NCI-H510A (cell line): Measurements from ENCODE around the gene EEFSEC.

Experiments
- DNase-seq: peaks from one replicate; lab custom pipeline; 2025; lab: John Stamatoyannopoulos, UW

The EEFSEC gene

DNA sequence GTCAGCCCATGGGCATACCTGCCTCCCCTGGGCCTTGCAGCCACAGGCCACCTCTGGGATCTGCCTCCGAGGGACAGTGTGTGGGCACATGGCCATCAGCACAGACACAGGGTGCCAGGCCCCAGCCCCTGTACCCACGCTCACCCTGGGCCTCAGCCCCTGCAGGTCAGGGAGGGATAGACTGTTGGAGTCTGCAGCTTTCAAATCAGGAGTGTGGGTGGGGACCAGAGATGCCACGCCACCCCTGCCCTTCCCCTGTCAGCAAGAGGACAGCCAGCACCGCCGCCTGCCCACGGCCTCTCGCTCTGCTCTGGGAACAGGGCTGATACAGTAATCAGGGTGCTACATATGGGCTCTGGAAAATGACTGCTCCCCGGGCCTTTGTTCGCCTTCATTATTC is 240.8 kb downstream of the EEFSEC start:
- no peak for DNase-seq

- no peak for DNase-seq
Measured at GRCh38 chr3:128395046-128395445, 241.8 kb downstream of the EEFSEC start.

- DNase-seq = no peak
Measured at GRCh38 chr3:128395500-128396162, 242.3 kb downstream of the EEFSEC start.

DNA sequence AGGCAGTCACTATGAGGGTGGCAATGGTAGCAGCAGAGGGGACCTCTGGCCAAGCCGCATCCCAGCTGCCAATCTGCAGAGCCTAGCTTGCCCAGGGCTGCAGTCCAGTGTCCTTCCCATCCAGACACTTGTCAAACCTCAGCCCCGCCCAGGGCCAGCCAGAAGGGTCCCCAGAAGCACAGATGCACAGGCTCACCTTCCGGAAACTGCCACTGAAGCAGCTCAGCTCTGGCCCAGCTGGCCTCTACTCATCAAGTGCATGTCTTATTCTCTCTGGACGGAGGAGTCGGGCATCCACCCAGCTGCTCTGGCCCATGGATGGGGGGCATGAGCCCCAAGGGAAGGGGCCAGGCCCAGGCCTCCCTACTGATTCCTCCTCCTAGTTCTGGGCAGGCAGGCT is 244.2 kb downstream of the EEFSEC start:
- no peak for DNase-seq

GRCh38 chr3:128398586-128398985 is 245.3 kb downstream of the EEFSEC start:
- no peak for DNase-seq

DNA sequence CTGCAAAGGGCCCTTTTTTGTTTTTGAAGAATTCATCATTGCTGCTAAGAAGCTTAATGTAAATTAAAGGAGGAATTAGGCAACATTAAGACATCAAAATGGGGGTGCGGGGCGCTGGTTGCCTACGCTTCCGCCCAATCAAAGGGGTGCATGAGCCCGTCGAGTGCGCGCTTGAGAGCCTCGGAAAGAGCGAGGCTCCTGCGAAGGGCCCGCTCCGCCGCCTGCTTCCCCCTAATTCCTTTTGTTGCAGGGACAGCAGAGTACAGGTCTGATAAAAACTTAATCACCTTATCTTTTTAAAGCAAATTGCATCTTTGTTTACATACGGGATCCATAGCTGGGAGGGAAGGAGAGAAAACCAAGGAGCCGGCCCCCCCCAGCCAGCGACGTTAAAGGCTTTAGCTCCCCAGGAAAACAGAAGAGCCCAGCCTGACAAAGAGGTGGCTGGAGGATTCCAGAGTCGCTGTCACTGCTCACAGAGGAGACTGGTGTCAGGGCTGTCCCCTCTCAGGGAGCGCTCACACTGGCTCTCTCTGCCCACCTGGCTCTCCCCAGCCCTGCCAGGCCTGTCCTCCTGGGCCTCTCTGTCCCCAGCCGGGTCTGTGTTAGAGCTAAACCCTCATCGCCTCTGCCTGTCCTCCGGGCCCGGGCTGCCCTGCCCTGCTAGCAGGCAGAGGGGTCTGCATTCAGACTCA is 246.1 kb downstream of the EEFSEC start:
- no peak for DNase-seq

- DNase-seq = no peak
Measured at GRCh38 chr3:128400671-128401070, 247.4 kb downstream of the EEFSEC start.

DNA sequence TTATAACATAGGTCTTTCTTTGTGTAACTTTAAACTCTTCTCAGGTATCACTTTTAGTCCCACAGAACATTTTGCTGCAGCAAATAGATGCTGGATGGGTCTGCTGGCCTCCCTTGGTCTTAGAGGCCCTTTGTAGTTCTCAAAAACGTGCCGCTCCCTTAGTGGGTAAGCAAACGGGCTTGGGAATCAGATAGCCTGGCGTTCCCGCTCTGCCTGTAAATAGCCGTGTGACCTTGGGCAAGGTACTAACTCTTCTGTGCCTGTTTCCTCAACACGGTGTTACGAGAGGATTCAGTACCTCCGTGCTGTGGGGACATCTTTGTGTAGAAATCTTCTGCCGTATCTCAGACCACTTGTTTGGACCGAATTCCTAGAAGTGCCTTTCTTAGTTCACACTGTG is 249.0 kb downstream of the EEFSEC start:
- DNase-seq = no peak

- DNase-seq = no peak
Measured at GRCh38 chr3:128402998-128403397, 249.7 kb downstream of the EEFSEC start.

DNA sequence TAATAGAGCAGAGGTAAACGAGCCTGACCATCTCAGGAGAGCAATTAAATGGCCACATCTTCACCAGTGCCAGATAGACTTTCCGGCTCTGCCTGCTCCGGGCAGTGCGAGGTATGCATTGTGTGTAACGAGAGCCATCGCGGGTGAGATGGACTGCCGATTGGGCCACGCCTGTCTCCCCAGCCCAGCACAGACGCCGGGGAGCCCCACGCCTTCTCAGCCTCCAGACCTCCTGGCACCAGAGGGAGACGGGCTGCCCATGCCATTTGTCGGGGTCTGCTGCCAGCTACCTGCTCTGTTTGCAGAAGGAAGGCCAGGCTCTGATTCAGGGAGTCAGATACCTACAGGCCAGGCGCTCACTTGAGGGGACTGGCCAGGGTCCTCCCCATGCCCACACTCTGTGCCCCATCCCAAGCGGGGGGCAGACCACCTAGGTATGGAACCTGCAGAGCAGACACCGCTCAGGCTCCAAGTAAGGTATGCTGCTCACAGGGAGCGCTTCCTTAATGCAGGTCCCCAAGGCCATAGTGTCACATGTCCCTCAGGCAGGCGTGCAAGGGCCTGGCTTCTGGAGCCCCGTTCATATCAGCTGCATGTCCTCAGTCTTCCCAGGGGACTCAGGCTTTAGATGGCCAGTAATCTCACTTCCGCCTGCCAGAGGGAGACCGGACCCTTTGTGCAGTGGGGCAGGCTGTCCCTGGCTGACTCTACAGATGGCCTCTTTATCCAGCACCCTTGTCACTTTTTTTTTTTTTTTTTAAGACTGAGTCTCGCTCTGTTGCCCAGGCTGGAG is 251.2 kb downstream of the EEFSEC start:
- no peak for DNase-seq

DNA sequence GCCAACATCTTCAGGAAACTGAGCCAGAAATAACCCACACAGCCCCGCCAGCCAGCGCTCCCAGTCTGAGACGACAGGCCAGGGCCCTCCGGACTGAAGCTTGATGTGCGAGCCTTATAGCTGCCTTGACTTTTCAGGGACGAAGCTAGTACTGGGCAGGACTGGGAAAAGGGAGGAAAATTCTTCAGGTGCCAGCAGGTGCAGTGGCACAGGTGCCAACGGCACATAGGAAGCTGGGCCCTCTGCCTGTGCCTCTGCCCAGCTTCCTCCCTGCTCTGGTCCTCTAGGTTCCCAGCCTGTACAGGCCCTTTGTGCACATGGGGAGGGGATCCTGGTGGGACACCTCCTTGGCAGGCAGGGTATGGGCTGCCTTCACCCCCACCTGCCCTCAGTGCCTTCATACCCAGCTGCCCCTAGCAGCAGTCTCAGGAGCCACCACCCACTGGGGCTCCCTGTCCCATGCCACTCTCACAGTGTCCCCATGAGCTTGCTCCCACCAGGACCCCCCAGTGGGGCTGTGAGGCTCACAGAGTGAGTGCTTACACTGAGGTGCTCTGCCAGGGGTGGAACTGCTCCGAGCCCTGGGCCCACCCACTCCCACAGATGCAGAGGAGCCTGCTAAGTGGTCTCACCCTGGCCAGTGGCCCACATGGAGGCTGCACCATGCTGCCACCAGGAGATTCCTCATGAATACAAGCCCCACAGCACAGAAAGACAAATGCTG is 252.4 kb downstream of the EEFSEC start:
- no peak for DNase-seq

- no peak for DNase-seq
Measured at GRCh38 chr3:128407247-128407646, 254.0 kb downstream of the EEFSEC start.

- no peak for DNase-seq
Measured at GRCh38 chr3:128408012-128408692, 254.9 kb downstream of the EEFSEC start.

DNA sequence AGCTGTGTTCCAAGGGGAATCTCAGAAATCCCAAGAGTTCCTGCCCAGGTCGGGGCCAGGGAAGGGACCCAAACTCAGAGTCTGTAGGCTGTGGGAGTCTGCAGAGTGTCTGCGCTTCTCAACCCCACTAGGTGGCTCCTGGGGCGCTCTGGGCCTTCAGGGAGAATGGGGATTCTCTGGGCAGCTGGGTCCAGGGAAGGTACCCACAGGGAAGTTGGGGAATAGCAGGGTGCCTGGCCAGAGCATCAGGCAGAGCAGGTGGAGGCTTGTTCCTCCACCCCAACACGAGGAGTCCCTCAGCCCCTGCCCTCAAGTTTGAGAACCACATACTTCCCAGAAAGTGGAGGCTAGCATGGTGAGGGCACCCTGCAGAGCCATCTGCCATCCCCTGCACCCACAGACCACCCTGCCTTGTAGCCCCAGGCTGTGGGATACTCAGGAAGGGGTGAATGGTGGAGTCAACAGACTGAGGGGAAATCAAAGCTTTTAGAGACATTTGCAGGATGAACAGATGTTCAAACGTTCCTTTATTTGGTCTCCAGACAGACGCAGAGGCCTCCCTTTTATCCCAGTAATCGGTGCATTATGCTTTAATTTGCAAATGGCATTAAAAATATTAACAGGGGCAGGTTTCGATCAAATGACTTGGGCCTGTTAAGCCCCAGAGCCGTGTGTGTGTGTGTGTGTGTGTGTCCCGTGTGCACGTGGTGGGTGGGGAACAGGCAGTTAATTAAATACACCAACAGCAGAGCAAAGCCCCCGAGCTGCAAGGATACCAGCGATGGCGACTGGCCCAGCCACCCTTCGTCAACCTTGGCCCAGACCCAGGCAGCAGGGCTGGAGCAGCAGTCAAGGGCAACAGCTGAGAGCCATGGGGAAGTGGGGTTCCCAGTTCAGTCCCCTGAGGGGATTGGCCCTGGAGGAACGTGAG is 255.7 kb downstream of the EEFSEC start:
- DNase-seq = no peak

DNA sequence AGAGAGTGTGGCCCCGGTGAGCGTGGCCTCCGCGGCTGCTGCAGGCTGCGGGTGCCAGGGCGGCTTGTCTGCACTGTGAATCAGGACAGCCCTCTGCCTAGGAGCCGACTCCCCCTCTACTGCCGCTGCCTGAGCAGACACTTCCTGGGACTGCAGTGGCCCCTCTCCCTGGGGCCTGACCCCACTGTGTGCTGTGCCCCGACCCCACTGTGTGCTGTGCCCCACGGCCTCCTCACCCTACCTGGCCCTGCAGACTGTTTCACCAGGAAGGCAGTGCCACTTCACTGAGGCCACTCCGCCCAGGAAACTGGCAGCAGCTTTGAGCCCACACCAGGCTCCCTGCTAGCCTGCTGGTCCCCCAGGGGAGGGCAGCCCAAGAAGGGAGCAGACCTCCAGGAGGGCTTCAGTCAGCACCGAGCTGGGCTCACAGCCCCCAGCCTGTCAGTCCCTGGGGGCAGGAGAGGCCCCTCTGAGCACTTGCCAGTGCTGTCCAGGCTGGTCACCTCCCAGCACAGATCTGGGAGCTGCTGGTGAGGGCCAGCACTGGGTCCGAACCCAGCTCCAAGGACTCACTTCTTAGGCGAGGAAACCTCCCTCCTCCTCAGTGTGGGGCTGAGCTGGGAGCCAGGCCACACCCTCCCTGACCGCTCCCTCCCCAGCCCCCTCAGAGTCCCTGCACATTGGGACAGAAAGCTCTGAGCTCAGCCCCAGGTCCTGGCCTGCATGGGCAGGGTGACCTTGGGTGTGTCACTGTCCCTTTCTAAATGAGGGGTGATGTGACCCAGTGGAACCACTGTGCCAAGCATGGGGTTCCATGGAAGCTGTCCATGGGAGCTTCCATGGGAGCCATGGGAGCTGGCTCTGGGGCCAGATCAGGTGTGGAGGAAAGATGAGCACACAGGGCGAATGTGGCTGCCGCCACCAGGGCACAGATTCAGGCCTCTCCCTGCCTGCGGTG is 256.6 kb downstream of the EEFSEC start:
- no peak for DNase-seq

- DNase-seq = no peak
Measured at GRCh38 chr3:128410669-128411573, 257.6 kb downstream of the EEFSEC start.

- DNase-seq = no peak
Measured at GRCh38 chr3:128411574-128412064, 258.3 kb downstream of the EEFSEC start.
